ENCODE measurements around the gene VAMP8. TPM values are rescaled to one million over a fixed set of nuclear protein-coding genes. Genes with fewer than 3 reads are reported as not detected.

The VAMP8 gene
- total RNA-seq, 4 donors from 2014 or later = 23.3 to 48.7 (median 46.1) TPM

DNA sequence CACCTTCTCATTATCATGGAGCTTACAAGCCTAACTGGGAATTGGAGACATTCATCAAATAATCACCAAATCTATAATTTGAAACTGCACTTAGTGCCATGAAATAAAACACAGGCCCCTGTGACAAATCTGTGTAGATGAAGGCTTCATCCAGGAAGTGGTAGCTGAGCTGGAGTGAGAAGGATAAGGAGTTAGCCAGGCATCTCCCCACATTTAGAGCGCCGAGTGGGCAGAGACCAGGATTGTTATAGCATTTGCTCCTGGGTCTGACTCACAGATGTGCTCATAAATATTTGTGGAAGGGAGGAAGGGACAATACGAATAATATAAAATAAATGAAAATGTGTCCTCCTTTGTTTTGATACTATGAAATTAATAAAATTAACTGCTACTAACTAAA, 40.9 kb upstream of the VAMP8 start:
- no peak for ATAC-seq (ENCODE audit: low FRiP score)
- DNase-seq (ENCODE audit: low spot score) = no peak

DNA sequence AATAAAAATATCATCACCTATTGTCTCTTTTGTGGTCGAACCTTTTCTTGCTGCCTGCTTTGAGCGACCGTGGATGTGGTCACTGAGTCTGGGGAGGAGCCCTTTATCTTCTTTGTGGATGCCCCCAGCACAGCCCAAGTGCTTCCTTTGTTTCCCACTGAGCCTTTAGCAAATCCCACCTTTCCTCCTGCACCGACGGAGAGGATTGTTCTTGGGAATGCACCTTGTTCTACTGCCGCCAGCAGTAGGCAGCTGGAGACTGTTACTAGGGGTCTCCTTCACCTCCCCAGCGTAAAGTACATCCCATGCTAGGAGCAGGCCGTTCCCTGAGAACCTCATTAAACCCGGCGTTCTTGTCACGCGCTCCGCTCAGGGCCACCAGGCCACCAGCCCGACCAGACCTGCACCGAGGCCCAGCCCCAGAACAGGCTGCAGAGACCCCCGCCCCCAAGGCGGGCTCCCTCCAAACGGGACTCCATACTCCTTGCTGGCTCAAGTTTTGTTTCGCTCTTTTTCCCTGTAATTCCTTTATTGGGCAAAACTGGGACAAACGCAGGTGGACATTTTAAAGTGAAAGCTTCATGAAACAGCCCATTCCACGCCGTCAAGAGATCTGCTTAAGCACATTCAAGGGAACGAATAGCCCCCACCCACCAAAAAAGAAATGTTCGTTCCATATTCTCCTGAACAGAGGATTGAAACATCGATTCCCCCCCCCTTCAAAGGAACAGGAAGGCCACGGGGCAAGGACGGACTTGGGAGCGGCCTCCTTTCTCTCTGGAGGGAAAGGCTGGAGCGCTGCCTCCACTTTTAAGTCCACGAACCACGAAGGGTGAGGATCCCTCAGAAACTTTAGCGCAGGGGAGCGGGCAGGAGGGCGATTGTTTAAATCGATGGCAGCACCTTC, 39.5 kb upstream of the VAMP8 start:
- ATAC-seq (ENCODE audit: low FRiP score) (peak; percentile 0), DNase-seq (ENCODE audit: low spot score) (no peak)
- TF ChIP-seq, protein P1, sequence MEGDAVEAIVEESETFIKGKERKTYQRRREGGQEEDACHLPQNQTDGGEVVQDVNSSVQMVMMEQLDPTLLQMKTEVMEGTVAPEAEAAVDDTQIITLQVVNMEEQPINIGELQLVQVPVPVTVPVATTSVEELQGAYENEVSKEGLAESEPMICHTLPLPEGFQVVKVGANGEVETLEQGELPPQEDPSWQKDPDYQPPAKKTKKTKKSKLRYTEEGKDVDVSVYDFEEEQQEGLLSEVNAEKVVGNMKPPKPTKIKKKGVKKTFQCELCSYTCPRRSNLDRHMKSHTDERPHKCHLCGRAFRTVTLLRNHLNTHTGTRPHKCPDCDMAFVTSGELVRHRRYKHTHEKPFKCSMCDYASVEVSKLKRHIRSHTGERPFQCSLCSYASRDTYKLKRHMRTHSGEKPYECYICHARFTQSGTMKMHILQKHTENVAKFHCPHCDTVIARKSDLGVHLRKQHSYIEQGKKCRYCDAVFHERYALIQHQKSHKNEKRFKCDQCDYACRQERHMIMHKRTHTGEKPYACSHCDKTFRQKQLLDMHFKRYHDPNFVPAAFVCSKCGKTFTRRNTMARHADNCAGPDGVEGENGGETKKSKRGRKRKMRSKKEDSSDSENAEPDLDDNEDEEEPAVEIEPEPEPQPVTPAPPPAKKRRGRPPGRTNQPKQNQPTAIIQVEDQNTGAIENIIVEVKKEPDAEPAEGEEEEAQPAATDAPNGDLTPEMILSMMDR (IDR thresholded peaks at IDR 0.05) = no peak

More for the DNA sequence above, 40.9 kb upstream of the VAMP8 start:
- TF ChIP-seq, protein P1 (IDR thresholded peaks at IDR 0.05) = no peak

DNA sequence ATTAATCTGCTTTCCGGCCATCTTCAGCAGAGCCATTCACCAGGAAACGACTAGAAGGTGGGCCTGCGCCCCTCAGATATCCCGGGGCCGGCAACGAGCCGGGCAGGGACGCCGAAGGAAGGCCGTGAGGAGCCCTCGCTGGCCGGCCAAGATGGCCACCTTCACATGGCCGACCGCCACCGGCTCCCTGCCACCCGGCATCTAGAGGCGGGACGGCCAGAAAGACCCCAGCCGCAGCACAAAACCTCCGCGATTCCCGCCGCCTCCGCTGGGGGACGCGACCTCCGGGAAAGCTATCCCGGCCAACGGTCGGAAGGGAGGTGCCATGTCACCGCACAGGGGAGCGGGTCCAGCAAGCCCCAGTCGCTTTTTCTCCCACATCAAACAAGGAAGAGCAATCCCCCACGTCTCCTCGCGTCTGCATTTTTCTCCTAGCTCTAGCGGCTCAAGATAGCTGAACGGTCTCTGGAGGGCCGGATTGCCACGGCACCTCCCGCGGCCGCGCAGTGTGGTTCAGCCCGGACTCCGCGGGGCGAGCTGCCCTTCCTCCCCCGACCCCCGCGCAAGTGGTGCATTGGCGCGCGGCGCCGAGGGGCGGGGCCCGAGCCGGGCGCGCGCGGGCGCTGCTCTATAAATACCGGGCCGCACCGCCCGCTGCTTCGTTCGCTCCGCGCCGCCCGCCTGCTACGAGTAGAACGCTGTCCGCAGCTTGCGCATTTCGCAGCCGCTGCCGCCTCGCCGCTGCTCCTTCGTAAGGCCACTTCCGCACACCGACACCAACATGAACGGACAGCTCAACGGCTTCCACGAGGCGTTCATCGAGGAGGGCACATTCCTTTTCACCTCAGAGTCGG, 38.7 kb upstream of the VAMP8 start, which contains the start of gene MAT2A:
MAT2A (plus strand) TSS at position 662 of the 854 bp plus-strand sequence; CDS start at position 782, 120 bp downstream.
- TF ChIP-seq, protein P1 (IDR thresholded peaks at IDR 0.05) = peak in 2 of 3 donors; percentile 58 to 75
- DNase-seq (ENCODE audit: low spot score) (peak; percentile 85), ATAC-seq (ENCODE audit: low FRiP score) (peak; percentile 90)

DNA sequence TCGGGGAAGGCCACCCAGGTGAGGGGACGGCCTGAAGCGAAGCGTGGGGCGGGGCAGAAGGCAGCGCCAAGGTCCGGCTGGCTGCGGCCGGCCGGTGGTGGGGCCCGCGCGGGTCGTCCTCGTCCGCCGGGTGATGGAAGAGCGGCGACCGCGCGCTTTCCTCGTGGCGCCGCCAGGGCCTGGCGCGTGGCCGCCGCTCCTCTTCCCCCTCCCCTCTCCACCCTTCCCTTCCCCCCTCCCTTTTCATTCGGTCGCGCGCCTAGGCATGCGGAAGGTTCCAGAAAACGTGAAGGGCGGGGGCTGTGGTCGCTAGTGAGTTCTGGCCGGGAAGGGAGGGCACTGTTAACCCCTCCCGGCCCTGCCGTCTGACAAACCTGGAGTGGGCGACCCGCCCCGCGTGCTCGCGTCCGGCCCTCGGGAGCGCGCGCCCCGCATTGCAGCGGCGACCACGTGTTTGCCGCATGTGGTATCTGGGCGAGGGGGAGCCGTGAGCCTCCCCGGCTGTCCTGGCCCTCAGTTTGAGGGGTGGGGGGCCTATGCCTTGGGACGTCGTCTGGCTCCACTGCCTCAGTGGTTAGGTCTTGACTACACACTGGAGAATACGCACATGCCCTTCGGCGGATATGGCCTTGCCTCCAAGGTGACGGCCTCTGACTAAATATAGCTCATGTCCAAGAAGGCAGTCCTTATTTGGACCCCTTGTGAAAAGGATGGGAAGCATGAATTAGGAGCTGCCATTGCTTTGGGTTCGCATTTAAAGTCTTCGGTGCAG, 37.8 kb upstream of the VAMP8 start:
- ATAC-seq (ENCODE audit: low FRiP score) (peak; percentile 26), DNase-seq (ENCODE audit: low spot score) (peak; percentile 39)
- TF ChIP-seq, protein P1 (IDR thresholded peaks at IDR 0.05) = no peak

DNA sequence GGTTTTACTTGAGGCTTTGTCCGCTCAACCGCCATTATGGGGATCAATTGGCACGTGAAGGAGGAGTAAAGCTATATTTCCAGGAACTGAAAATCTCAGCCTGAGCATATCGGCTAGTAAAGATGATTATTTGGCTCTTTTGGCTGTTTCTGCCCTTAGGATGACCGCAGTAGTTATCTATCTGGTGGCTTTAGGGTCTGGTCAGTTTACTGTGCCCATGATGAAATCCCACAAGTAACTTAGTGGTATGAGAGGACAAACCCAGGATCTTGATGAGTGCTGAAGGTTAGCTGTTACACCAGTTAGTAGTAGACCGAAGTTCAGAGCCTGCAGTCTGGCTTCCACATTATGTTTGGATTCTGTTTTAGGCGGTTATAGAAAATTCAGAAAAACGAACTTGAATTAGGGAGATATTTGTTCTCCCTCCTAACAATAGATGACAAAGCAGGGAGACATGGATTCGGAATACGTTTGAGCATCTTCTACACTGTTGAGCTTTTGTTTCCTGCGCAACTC, 37.2 kb upstream of the VAMP8 start:
- ATAC-seq (ENCODE audit: low FRiP score) (no peak), DNase-seq (ENCODE audit: low spot score) (no peak)
- TF ChIP-seq, protein P1 (IDR thresholded peaks at IDR 0.05) = no peak

DNA sequence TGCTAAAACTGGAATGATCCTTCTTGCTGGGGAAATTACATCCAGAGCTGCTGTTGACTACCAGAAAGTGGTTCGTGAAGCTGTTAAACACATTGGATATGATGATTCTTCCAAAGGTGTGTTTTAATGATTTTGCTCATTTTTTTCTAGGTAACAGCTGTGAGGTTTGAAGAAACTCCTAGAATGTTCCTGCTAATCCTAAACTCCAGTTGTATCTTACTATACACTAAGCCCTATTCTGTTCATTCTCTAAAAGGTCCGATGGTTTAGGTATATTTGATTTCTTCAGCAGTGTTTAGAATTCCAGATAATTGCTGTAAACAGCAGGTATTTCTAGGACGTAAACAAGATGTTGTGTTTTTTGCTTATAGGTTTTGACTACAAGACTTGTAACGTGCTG, 36.1 kb upstream of the VAMP8 start:
- ATAC-seq (ENCODE audit: low FRiP score) = no peak
- TF ChIP-seq, protein P1 (IDR thresholded peaks at IDR 0.05) = no peak
- no peak for DNase-seq (ENCODE audit: low spot score)

All from omental fat pad (tissue), 4 donors.